OCI-LY7 (cell line): ENCODE results near the gene RCCD1. TPM values are rescaled to one million over a fixed set of nuclear protein-coding genes. Genes with fewer than 3 reads are reported as not detected.
A peak's percentile ranks its signal among the peaks of the same experiment; 100 is the strongest.

Experiments
- BruUV-seq: library from RNA; stranded (reverse); fragments of 400-500 nt; replicated peaks from 2 replicates; lab custom pipeline; 2021; lab: Mats Ljungman, UMichigan
- CTCF ChIA-PET: fragments of 300-600 bp; sonication (Branson Sonifier 250); formaldehyde crosslinking; loops from one replicate; lab custom pipeline; 2022; ENCODE audit warnings: antibody characterized with exemption; ENCODE audit not compliant: unreplicated experiment; lab: Charles Lee
- POLR2A ChIA-PET: fragments of 300-600 bp; sonication (Branson Sonifier 250); formaldehyde crosslinking; loops from one replicate; lab custom pipeline; 2022; ENCODE audit warnings: antibody characterized with exemption; lab: Charles Lee
- DNase-seq: peaks from one replicate; pipeline ENCODE4 v3.0.0-alpha.2; 2015; ENCODE audit warnings: low spot score
- H2AFZ ChIP-seq: fragments of 200-600 bp; sonication (generic), shearing (Covaris generic); 2 replicates; pipeline ENCODE4 v1.6.1; 2014; ENCODE audit warnings: mild to moderate bottlenecking, antibody characterized with exemption, low read length, moderate library complexity
- H3K27ac ChIP-seq: fragments of 200-600 bp; sonication (generic); 2 replicates; pipeline ENCODE4 v1.5.1; 2014; ENCODE audit warnings: mixed run types, low read depth, mild to moderate bottlenecking, moderate library complexity, low read length, inconsistent platforms; ENCODE audit not compliant: poor library complexity, severe bottlenecking
- H3K36me3 ChIP-seq: fragments of 200-600 bp; sonication (generic); 2 replicates; pipeline ENCODE4 v1.6.1; 2014; ENCODE audit warnings: mild to moderate bottlenecking, antibody characterized with exemption, low read length, moderate library complexity, mixed read lengths; ENCODE audit not compliant: insufficient read depth
- H3K4me1 ChIP-seq: fragments of 200-600 bp; sonication (generic); 2 replicates; pipeline ENCODE4 v1.5.1; 2014; ENCODE audit warnings: mild to moderate bottlenecking, low read length; ENCODE audit not compliant: insufficient read depth, poor library complexity, severe bottlenecking
- H3K4me2 ChIP-seq: fragments of 200-600 bp; sonication (generic); 2 replicates; pipeline ENCODE4 v1.6.1; 2014; ENCODE audit warnings: mild to moderate bottlenecking, low read length
- H3K4me3 ChIP-seq: fragments of 200-600 bp; sonication (generic); 2 replicates; pipeline ENCODE4 v1.5.1; 2014; ENCODE audit warnings: mild to moderate bottlenecking, low read depth, low read length; ENCODE audit not compliant: poor library complexity, severe bottlenecking
- H3K79me2 ChIP-seq: fragments of 200-600 bp; sonication (generic); 2 replicates; pipeline ENCODE4 v1.6.1; 2016; ENCODE audit warnings: low read depth, mild to moderate bottlenecking, low read length, moderate library complexity, mixed read lengths; ENCODE audit not compliant: insufficient read depth
- H3K9me2 ChIP-seq: fragments of 200-600 bp; sonication (generic); 2 replicates; pipeline ENCODE4 v1.6.1; 2016; ENCODE audit warnings: mild to moderate bottlenecking, low read length, mixed read lengths; ENCODE audit not compliant: insufficient read depth
- H3K9me3 ChIP-seq: fragments of 200-600 bp; sonication (generic); 2 replicates; pipeline ENCODE4 v1.6.1; 2014; ENCODE audit warnings: mild to moderate bottlenecking, mixed run types, low read length, mixed read lengths
- H4K20me1 ChIP-seq: fragments of 200-600 bp; sonication (generic); 2 replicates; pipeline ENCODE4 v1.6.1; 2014; ENCODE audit warnings: mild to moderate bottlenecking, antibody characterized with exemption, low read length, moderate library complexity, mixed read lengths; ENCODE audit not compliant: insufficient read depth
- EZH2phosphoT487 ChIP-seq: fragments of 200-600 bp; sonication (generic); IDR thresholded peaks from 2 replicates; pipeline ENCODE4 v1.6.1; 2018; ENCODE audit warnings: low read depth, borderline replicate concordance, mild to moderate bottlenecking, mixed run types, antibody characterized with exemption, low read length, moderate library complexity, mixed read lengths
- intact Hi-C: fragments of 100-400 bp; cut with micrococcal nuclease; formaldehyde crosslinking; loops from one replicate; pipeline ENCODE4 v1.10.0; 2022; ENCODE audit not compliant: unreplicated experiment
- total RNA-seq, 2 experiments: library from RNA; depleted of rRNA in 1 of 2; stranded (reverse); fragments of >200 nt in 1 of 2; shearing (Covaris generic) in 1 of 2; gene quantifications; 2 replicates each; pipeline ENCODE4 v1.2.3, GENCODE V29; 2014 to 2022
- TF ChIP-seq, protein P1 (sequence below): fragments of 200-600 bp; sonication (generic); conservative IDR thresholded peaks from 2 replicates; pipeline ENCODE4 v1.5.1; 2014; ENCODE audit warnings: mild to moderate bottlenecking, antibody characterized with exemption, low read length, moderate library complexity, mixed read lengths

Gene RCCD1
- total RNA-seq, 2 experiments from 2014 or later = 77.7 to 84.5 TPM

GRCh38 chr15:90991587-90992285 is 37.1 kb downstream of the RCCD1 start:
- H4K20me1 ChIP-seq = peaks cover 18% of the 10 kb centered on the region

DNA sequence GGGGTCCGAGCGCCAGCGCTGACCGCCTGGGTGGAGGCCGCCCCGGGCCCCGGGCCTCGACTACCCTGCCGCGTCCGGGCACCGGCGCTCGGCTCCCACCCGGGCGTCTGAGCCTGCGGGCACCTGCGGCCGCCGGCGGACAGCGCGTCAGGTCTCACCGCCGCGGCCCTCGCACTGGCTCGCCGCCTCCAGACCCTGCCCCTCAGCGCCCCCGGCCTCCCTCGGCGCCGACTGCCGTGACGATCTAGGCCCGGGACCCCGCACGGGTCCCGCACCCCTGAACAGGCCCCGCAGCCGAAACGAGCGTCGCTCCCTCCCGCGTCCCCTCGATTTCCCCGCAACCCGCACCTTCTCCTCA is 39.4 kb downstream of the RCCD1 start:
- Histone ChIP-seq H3K79me2 (peaks cover 74% of the 10 kb centered on the region), H3K9me3 (no peaks in the 10 kb centered on the region), H3K4me1 (peaks cover 36% of the 10 kb centered on the region), H3K9me2 (no peaks in the 10 kb centered on the region), H2AFZ (peak overlapping the region; percentile 55), H3K4me2 (peak overlapping the region; percentile 97), H3K36me3 (peaks cover 43% of the 10 kb centered on the region), H3K4me3 (peak overlapping the region; percentile 84), H3K27ac (peak overlapping the region; percentile 68), H4K20me1 (peaks cover 5% of the 10 kb centered on the region)
- BruUV-seq = no TSS peak
- ChIA-PET POLR2A (interaction anchor here (0.5 to 1.2 kb wide), 5 partner anchors 9 to 1639 kb away, joined by 3 to 6 read pairs (median 3); partner anchors contain the start of gene UNC45A), CTCF (no interaction called here)
- TF ChIP-seq, protein P1, sequence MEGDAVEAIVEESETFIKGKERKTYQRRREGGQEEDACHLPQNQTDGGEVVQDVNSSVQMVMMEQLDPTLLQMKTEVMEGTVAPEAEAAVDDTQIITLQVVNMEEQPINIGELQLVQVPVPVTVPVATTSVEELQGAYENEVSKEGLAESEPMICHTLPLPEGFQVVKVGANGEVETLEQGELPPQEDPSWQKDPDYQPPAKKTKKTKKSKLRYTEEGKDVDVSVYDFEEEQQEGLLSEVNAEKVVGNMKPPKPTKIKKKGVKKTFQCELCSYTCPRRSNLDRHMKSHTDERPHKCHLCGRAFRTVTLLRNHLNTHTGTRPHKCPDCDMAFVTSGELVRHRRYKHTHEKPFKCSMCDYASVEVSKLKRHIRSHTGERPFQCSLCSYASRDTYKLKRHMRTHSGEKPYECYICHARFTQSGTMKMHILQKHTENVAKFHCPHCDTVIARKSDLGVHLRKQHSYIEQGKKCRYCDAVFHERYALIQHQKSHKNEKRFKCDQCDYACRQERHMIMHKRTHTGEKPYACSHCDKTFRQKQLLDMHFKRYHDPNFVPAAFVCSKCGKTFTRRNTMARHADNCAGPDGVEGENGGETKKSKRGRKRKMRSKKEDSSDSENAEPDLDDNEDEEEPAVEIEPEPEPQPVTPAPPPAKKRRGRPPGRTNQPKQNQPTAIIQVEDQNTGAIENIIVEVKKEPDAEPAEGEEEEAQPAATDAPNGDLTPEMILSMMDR = no peak
- no peak for TF ChIP-seq EZH2phosphoT487
- peak; percentile 48 for DNase-seq
- intact Hi-C loops = loop anchor here (1.0 to 10.0 kb wide), 4 partner anchors 28 to 759 kb away; partner anchors contain the start of genes CIB1, GDPGP1, RCCD1 and UNC45A

More at GRCh38 chr15:90991587-90992285, 37.1 kb downstream of the RCCD1 start:
- H3K4me1 ChIP-seq = peaks cover 59% of the 10 kb centered on the region
- ChIA-PET CTCF (interaction anchor here (0.7 kb wide), 1 partner anchor 1167 kb away, joined by 4 read pairs; no protein-coding TSS in a partner anchor), POLR2A (interaction anchor here (0.7 kb wide), 1 partner anchor 58 kb away, joined by 4 read pairs; no protein-coding TSS in a partner anchor)
- H3K4me2 ChIP-seq = peak overlapping the region; percentile 97
- H3K79me2 ChIP-seq = peaks cover 96% of the 10 kb centered on the region
- H2AFZ ChIP-seq = no peak overlapping the region
- H3K27ac ChIP-seq = peak overlapping the region; percentile 3
- no peaks in the 10 kb centered on the region for H3K9me2 ChIP-seq
- DNase-seq = peak; percentile 6
- TF ChIP-seq EZH2phosphoT487 = no peak
- TF ChIP-seq, protein P1 = no peak
- intact Hi-C loops = loop anchor here (10.0 kb wide), 1 partner anchor 757 kb away; the partner anchor contains the start of genes CIB1 and GDPGP1
- H3K4me3 ChIP-seq = peak overlapping the region; percentile 84
- no TSS peak for BruUV-seq
- peaks cover 25% of the 10 kb centered on the region; the same call in 1 of the 2 replicates for H3K36me3 ChIP-seq
- H3K9me3 ChIP-seq = no peaks in the 10 kb centered on the region
